A549 (cell line): Measurements from ENCODE around the gene UNC5B. TPM values are rescaled to one million over a fixed set of nuclear protein-coding genes. Genes with fewer than 3 reads are reported as not detected.

Source experiments
- ATAC-seq, 2 experiments: fragments of 200-7000 bp in 1 of 2; fragments of >200 bp in 1 of 2; cut with Nextera tagmentation in 1 of 2; cut with Tn5 transposase in 1 of 2; 3 replicates each; pipeline versions ENCODE4 v1.8.0 to v1.9.1; 2018 to 2020; ENCODE audit warnings: mild to moderate bottlenecking in 1 of 2, moderate library complexity in 1 of 2
- CTCF ChIA-PET: fragments of 300-600 bp; sonication (Branson Sonifier 250); formaldehyde crosslinking; extraction: SDS; loops from one replicate; lab custom pipeline; 2021; ENCODE audit warnings: antibody characterized with exemption, inconsistent platforms; lab: Yijun Ruan, JAX
- POLR2A ChIA-PET: fragments of 350-600 bp; formaldehyde crosslinking; extraction: SDS; loops from one replicate; lab custom pipeline; 2021; ENCODE audit warnings: antibody characterized with exemption, inconsistent platforms; lab: Yijun Ruan, JAX
- DNase-seq, 2 experiments: peaks; one replicate each; pipeline versions ENCODE4 v3.0.0 to v3.0.0-alpha.2; 2011 to 2016; ENCODE audit warnings: low read depth in 1 of 2, low spot score in 1 of 2
- FAIRE-seq: peaks from 2 replicates; lab custom pipeline; 2011; peaks lifted over from hg19 to GRCh38; lab: Jason Lieb, UNC
- H3K27ac ChIP-seq, 2 experiments: fragments of >200 bp; sonication (Bioruptor Twin); formaldehyde crosslinking; 3 replicates each; pipeline ENCODE4 v1.5.1; 2016 to 2017
- H3K4me1 ChIP-seq: fragments of >200 bp; sonication (Bioruptor Twin); formaldehyde crosslinking; 3 replicates; pipeline ENCODE4 v1.6.1; 2016
- H3K4me2 ChIP-seq: fragments of >200 bp; sonication (Bioruptor Twin); formaldehyde crosslinking; 3 replicates; pipeline ENCODE4 v1.6.1; 2016
- H3K4me3 ChIP-seq: fragments of >200 bp; sonication (Bioruptor Twin); formaldehyde crosslinking; 3 replicates; pipeline ENCODE4 v1.5.1; 2016
- H3K9me3 ChIP-seq: fragments of >200 bp; sonication (Bioruptor Twin); formaldehyde crosslinking; 3 replicates; pipeline ENCODE4 v1.6.1; 2016
- BHLHE40 ChIP-seq: IDR thresholded peaks from 2 replicates; pipeline ENCODE4 v1.6.1; 2012; ENCODE audit warnings: low read depth, low read length, inconsistent platforms
- CBX2 ChIP-seq: fragments of 200-600 bp; sonication (generic); IDR thresholded peaks from 2 replicates; pipeline ENCODE4 v1.6.1; 2016; ENCODE audit warnings: low read depth, mild to moderate bottlenecking, borderline replicate concordance
- EHF ChIP-seq: fragments of 250-450 bp; sonication (Bioruptor Pico); IDR thresholded peaks from 2 replicates; pipeline ENCODE4 v1.5.0; 2020; ENCODE audit warnings: mild to moderate bottlenecking
- FOSB ChIP-seq: fragments of 250-450 bp; sonication (Bioruptor Pico); IDR thresholded peaks from 2 replicates; pipeline ENCODE4 v1.5.0; 2020; ENCODE audit warnings: mild to moderate bottlenecking, moderate library complexity
- FOSL2 ChIP-seq, 2 experiments: fragments of 450-650 bp in 1 of 2; fragments of >200 bp in 1 of 2; sonication (Bioruptor Twin) in 1 of 2; formaldehyde crosslinking; IDR thresholded peaks; 2 replicates each; pipeline versions ENCODE4 v1.5.0 to v1.6.1; 2016 to 2020; ENCODE audit warnings: mild to moderate bottlenecking in 1 of 2, moderate library complexity in 1 of 2
- FOXS1 ChIP-seq: fragments of 250-450 bp; sonication (Bioruptor Pico); IDR thresholded peaks from 2 replicates; pipeline ENCODE4 v1.5.0; 2020; ENCODE audit warnings: mild to moderate bottlenecking, moderate library complexity
- GATA3 ChIP-seq: IDR thresholded peaks from 2 replicates; pipeline ENCODE4 v1.6.1; 2012; ENCODE audit warnings: borderline replicate concordance
- HMGXB4 ChIP-seq: fragments of 250-450 bp; sonication (Bioruptor Pico); IDR thresholded peaks from 2 replicates; pipeline ENCODE4 v1.5.0; 2021; ENCODE audit warnings: mild to moderate bottlenecking, moderate library complexity, borderline replicate concordance
- HOXB5 ChIP-seq: fragments of 250-450 bp; sonication (Bioruptor Pico); IDR thresholded peaks from 2 replicates; pipeline ENCODE4 v1.5.0; 2020; ENCODE audit warnings: mild to moderate bottlenecking, moderate library complexity
- JUNB ChIP-seq: fragments of >200 bp; sonication (Bioruptor Twin); formaldehyde crosslinking; IDR thresholded peaks from 2 replicates; pipeline ENCODE4 v1.6.1; 2016
- KDM5A ChIP-seq: fragments of 200-600 bp; sonication (generic); IDR thresholded peaks from 2 replicates; pipeline ENCODE4 v1.6.1; 2016; ENCODE audit warnings: antibody characterized with exemption, mild to moderate bottlenecking
- MAFK ChIP-seq: fragments of 450-650 bp; IDR thresholded peaks from 2 replicates; pipeline ENCODE4 v1.6.1; 2014; ENCODE audit not compliant: partially characterized antibody
- MYC ChIP-seq: IDR thresholded peaks from 2 replicates; pipeline ENCODE4 v1.6.1; 2012; ENCODE audit warnings: mild to moderate bottlenecking, inconsistent platforms, low read length, improper control_type of control experiment, borderline replicate concordance
- POLR2AphosphoS2 ChIP-seq: conservative IDR thresholded peaks from 2 replicates; pipeline ENCODE4 v1.6.1; 2012; ENCODE audit warnings: low read length, improper control_type of control experiment, inconsistent platforms
- RAD21 ChIP-seq, 2 experiments: fragments of >200 bp in 1 of 2; sonication (Bioruptor Twin) in 1 of 2; formaldehyde crosslinking in 1 of 2; IDR thresholded peaks in 1 of 2; conservative IDR thresholded peaks in 1 of 2; 2 replicates in 1 of 2; 3 replicates in 1 of 2; pipeline ENCODE4 v1.6.1; 2012 to 2018; ENCODE audit warnings: inconsistent platforms in 1 of 2
- RCOR1 ChIP-seq: fragments of 150-350 bp; IDR thresholded peaks from 2 replicates; pipeline ENCODE4 v1.6.1; 2014; ENCODE audit warnings: antibody characterized with exemption, low read length, low read depth
- SREBF2 ChIP-seq: fragments of 450-650 bp; IDR thresholded peaks from 2 replicates; pipeline ENCODE4 v1.6.1; 2014; ENCODE audit warnings: mild to moderate bottlenecking, moderate library complexity
- TP53 ChIP-seq: fragments of 250-450 bp; sonication (Bioruptor Pico); IDR thresholded peaks from 2 replicates; pipeline ENCODE4 v1.5.0; 2021; ENCODE audit warnings: mild to moderate bottlenecking, moderate library complexity
- ZC3H11A ChIP-seq: fragments of 450-650 bp; IDR thresholded peaks from 2 replicates; pipeline ENCODE4 v1.6.1; 2014; ENCODE audit warnings: antibody characterized with exemption, mild to moderate bottlenecking
- ZFP36 ChIP-seq: fragments of 450-650 bp; IDR thresholded peaks from 2 replicates; pipeline ENCODE4 v1.6.1; 2014; ENCODE audit warnings: borderline replicate concordance; ENCODE audit not compliant: partially characterized antibody
- ZNF302 ChIP-seq: fragments of 250-450 bp; sonication (Bioruptor Pico); IDR thresholded peaks from 2 replicates; pipeline ENCODE4 v1.9.0; 2021; ENCODE audit warnings: inconsistent platforms, mild to moderate bottlenecking, moderate library complexity
- WGBS: methylation state at CpG from one replicate; pipeline ENCODE4 v1.1.6; 2017; ENCODE audit errors: missing lambda C conversion rate; 5-methylcytosine and 5-hydroxymethylcytosine counted together
- polyA plus RNA-seq, 4 experiments: library from polyadenylated mRNA; depleted of rRNA in 3 of 4; stranded (reverse); fragments of >200 nt; fragmentation: RNase III in 1 of 4; extraction: RNeasy Plus Mini Kit Qiagen cat#74134 plus additional on column Dnase treatment in 1 of 4; gene quantifications; 2 replicates in 3 of 4; 3 replicates in 1 of 4; pipeline ENCODE4 v1.2.3, GENCODE V29; 2011 to 2017

The UNC5B gene
- polyA plus RNA-seq, 2 of the 4 experiments (the other 2 are of a cell fraction): 0.14 to 1.0 TPM

- TF ChIP-seq MYC (no peak), SREBF2 (no peak), GATA3 (no peak)
- TF ChIP-seq, all 56 proteins: peak for 0
Measured at GRCh38 chr10:71173466-71173865, 38.9 kb upstream of the UNC5B start (continued).

- ChIA-PET CTCF (interaction anchor here (2.7 to 3.1 kb wide), 2 partner anchors 32 to 252 kb away, joined by 8 to 19 read pairs; no protein-coding TSS in a partner anchor), POLR2A (no interaction called here)
- H3K27ac ChIP-seq: no peak overlapping the region
- H3K4me3 ChIP-seq: no peak overlapping the region
- FAIRE-seq (no peak), ATAC-seq (no peak), DNase-seq (no peak)
- H3K4me1 ChIP-seq: no peaks in the 10 kb centered on the region
- WGBS: 47% methylated on average over 2 of the region's 2 CpGs
- TF ChIP-seq FOSB (CRISPR knock-in tag) (no peak), RCOR1 (no peak), CBX2 (no peak), HOXB5 (CRISPR knock-in tag) (no peak), POLR2AphosphoS2 (no peak), KDM5A (no peak), HMGXB4 (CRISPR knock-in tag) (no peak), ZC3H11A (no peak), MAFK (no peak), ZNF302 (CRISPR knock-in tag) (no peak), ZFP36 (no peak), EHF (CRISPR knock-in tag) (no peak), TP53 (CRISPR knock-in tag) (no peak), JUNB (no peak)
- no peak overlapping the region for H3K4me2 ChIP-seq
- no peaks in the 10 kb centered on the region for H3K9me3 ChIP-seq
Measured at GRCh38 chr10:71176661-71177060, 35.7 kb upstream of the UNC5B start.

GRCh38 chr10:71177651-71178199 is 34.6 kb upstream of the UNC5B start:
- H3K4me1 ChIP-seq: no peaks in the 10 kb centered on the region
- H3K4me3 ChIP-seq: no peak overlapping the region
- no peaks in the 10 kb centered on the region for H3K9me3 ChIP-seq
- ChIA-PET CTCF (interaction anchor here (1.0 to 3.1 kb wide), 3 partner anchors 9 to 275 kb away, joined by 3 to 19 read pairs (median 3); no protein-coding TSS in a partner anchor), POLR2A (no interaction called here)
- DNase-seq (no peak), FAIRE-seq (no peak), ATAC-seq (no peak)
- 30% methylated on average over 4 of the region's 4 CpGs for WGBS
- no peak for TF ChIP-seq BHLHE40
- no peak for TF ChIP-seq CBX2
- no peak overlapping the region for H3K27ac ChIP-seq
- no peak overlapping the region for H3K4me2 ChIP-seq

- Histone ChIP-seq H3K4me1 (no peaks in the 10 kb centered on the region), H3K27ac (no peak overlapping the region), H3K4me3 (no peak overlapping the region), H3K4me2 (no peak overlapping the region), H3K9me3 (no peaks in the 10 kb centered on the region)
- DNase-seq: no peak
- TF ChIP-seq FOXS1 (no peak), FOSL2 (IDR thresholded peaks at IDR 0.05) (no peak), FOSL2 (CRISPR knock-in tag; IDR thresholded peaks at IDR 0.05) (no peak), ZC3H11A (no peak), RAD21 (conservative IDR thresholded peaks at IDR 0.05 in 1 of 2, IDR thresholded peaks at IDR 0.05 in 1 of 2) (no peak)
- no peak for FAIRE-seq
- ATAC-seq: no peak
- ChIA-PET POLR2A (no interaction called here), CTCF (interaction anchor here (1.0 to 3.1 kb wide), 5 partner anchors 9 to 254 kb away, joined by 3 to 19 read pairs (median 3); no protein-coding TSS in a partner anchor)
- WGBS: 30% methylated on average over 3 of the region's 3 CpGs
Measured at GRCh38 chr10:71178880-71179279, 33.5 kb upstream of the UNC5B start.
